H1 (cell line): Measurements from ENCODE around the gene FIS1. TPM values are rescaled to one million over a fixed set of nuclear protein-coding genes. Genes with fewer than 3 reads are reported as not detected.

Experiments
- CTCF ChIA-PET: fragments of 300-600 bp; sonication (Branson Sonifier 250); formaldehyde crosslinking; loops from one replicate; lab custom pipeline; 2021; ENCODE audit not compliant: partially characterized antibody; lab: Charles Lee
- POLR2A ChIA-PET: fragments of 300-600 bp; sonication (Branson Sonifier 250); formaldehyde crosslinking; loops from one replicate; lab custom pipeline; 2021; ENCODE audit warnings: inconsistent platforms; ENCODE audit not compliant: partially characterized antibody; lab: Charles Lee
- DNase-seq, 2 experiments: peaks; one replicate each; pipeline versions ENCODE4 v3.0.0 to v3.0.0-alpha.2; 2010 to 2022; ENCODE audit warnings: low spot score in 2 of 2, low read depth in 1 of 2, mixed read lengths in 1 of 2
- FAIRE-seq: peaks from 2 replicates; lab custom pipeline; 2011; peaks lifted over from hg19 to GRCh38; lab: Jason Lieb, UNC
- H2AFZ ChIP-seq: 2 replicates; pipeline ENCODE4 v1.8.1; 2012; ENCODE audit warnings: low read length, inconsistent platforms
- H2AK5ac ChIP-seq: 2 replicates; pipeline ENCODE4 v1.6.1; 2013; ENCODE audit warnings: low read depth, low read length
- H2BK120ac ChIP-seq: replicated peaks from 2 replicates; pipeline ENCODE3; 2013; ENCODE audit warnings: low read depth, low read length, inconsistent platforms
- H2BK12ac ChIP-seq: 2 replicates; pipeline ENCODE4 v1.6.1; 2013; ENCODE audit warnings: low read depth, low read length
- H2BK15ac ChIP-seq: 2 replicates; pipeline ENCODE4 v1.6.1; 2013; ENCODE audit warnings: low read length
- H2BK20ac ChIP-seq: 2 replicates; pipeline ENCODE4 v1.6.1; 2013; ENCODE audit warnings: low read length
- H2BK5ac ChIP-seq: 2 replicates; pipeline ENCODE4 v1.6.1; 2013; ENCODE audit warnings: low read depth, low read length
- H3K14ac ChIP-seq: 2 replicates; pipeline ENCODE4 v1.6.1; 2013; ENCODE audit warnings: inconsistent platforms; ENCODE audit not compliant: insufficient read length
- H3K18ac ChIP-seq: 2 replicates; pipeline ENCODE4 v1.6.1; 2013; ENCODE audit warnings: low read length; ENCODE audit errors: extremely low read depth
- H3K23ac ChIP-seq: 2 replicates; pipeline ENCODE4 v1.6.1; 2013; ENCODE audit warnings: inconsistent platforms; ENCODE audit not compliant: insufficient read length
- H3K23me2 ChIP-seq: 2 replicates; pipeline ENCODE4 v1.6.1; 2013; ENCODE audit warnings: low read depth, low read length
- H3K27ac ChIP-seq: 2 replicates; pipeline ENCODE4 v1.6.1; 2011; ENCODE audit warnings: low read depth, low read length, inconsistent platforms
- H3K27me3 ChIP-seq, 4 experiments: replicated peaks in 1 of 4; 1 replicate in 1 of 4; 2 replicates in 3 of 4; pipeline versions ENCODE4 v1.6.1 to v1.8.1; 2011 to 2013; ENCODE audit warnings: low read length in 3 of 4, mild to moderate bottlenecking in 3 of 4, inconsistent platforms in 2 of 4, mixed read lengths in 2 of 4, moderate library complexity in 1 of 4; ENCODE audit not compliant: control insufficient read depth in 3 of 4, insufficient read depth in 3 of 4; ENCODE audit errors: extremely low read depth in 1 of 4
- H3K36me3 ChIP-seq, 4 experiments: 2 replicates each; pipeline versions ENCODE4 v1.6.1 to v1.8.1; 2011 to 2013; ENCODE audit warnings: mild to moderate bottlenecking in 4 of 4, low read length in 3 of 4, moderate library complexity in 2 of 4, control low read depth in 1 of 4, inconsistent platforms in 1 of 4; ENCODE audit not compliant: insufficient read depth in 4 of 4, control insufficient read depth in 2 of 4
- H3K4ac ChIP-seq: replicated peaks from 2 replicates; pipeline ENCODE3; 2013; ENCODE audit warnings: low read length, low read depth, mixed read lengths, inconsistent platforms; ENCODE audit not compliant: insufficient read length
- H3K4me1 ChIP-seq, 4 experiments: replicated peaks in 1 of 4; 1 replicate in 1 of 4; 2 replicates in 3 of 4; pipeline versions ENCODE4 v1.6.1 to v1.8.1; 2011 to 2013; ENCODE audit warnings: low read length in 3 of 4, inconsistent platforms in 2 of 4, mixed read lengths in 1 of 4; ENCODE audit not compliant: insufficient read depth in 4 of 4, control insufficient read depth in 3 of 4
- H3K4me2 ChIP-seq, 2 experiments: 2 replicates each; pipeline versions ENCODE4 v1.6.1 to v1.8.1; 2011 to 2013; ENCODE audit warnings: low read depth in 2 of 2, low read length in 2 of 2, control low read depth in 1 of 2, inconsistent platforms in 1 of 2, mild to moderate bottlenecking in 1 of 2; ENCODE audit not compliant: insufficient read depth in 1 of 2
- H3K4me3 ChIP-seq, 4 experiments: fragments of 200-600, 300-600 bp in 1 of 4; sonication (generic), shearing (Covaris generic), sonication (Bioruptor Twin) in 1 of 4; 2 replicates each; pipeline versions ENCODE4 v1.5.1 to v1.8.1; 2011 to 2016; ENCODE audit warnings: low read length in 4 of 4, low read depth in 3 of 4, control low read depth in 2 of 4, inconsistent platforms in 2 of 4, mild to moderate bottlenecking in 2 of 4, mixed read lengths in 1 of 4, moderate library complexity in 1 of 4; ENCODE audit not compliant: insufficient read depth in 2 of 4; ENCODE audit errors: extremely low read depth in 1 of 4
- H3K56ac ChIP-seq: replicated peaks from 2 replicates; pipeline ENCODE3; 2013; ENCODE audit warnings: low read depth, mild to moderate bottlenecking, mixed read lengths, low read length, inconsistent platforms; ENCODE audit not compliant: insufficient read length
- H3K79me1 ChIP-seq: 2 replicates; pipeline ENCODE4 v1.6.1; 2013; ENCODE audit warnings: low read depth, low read length, control low read depth
- H3K79me2 ChIP-seq, 2 experiments: 2 replicates each; pipeline versions ENCODE4 v1.6.1 to v1.8.1; 2012 to 2013; ENCODE audit warnings: low read length in 2 of 2, mild to moderate bottlenecking in 2 of 2, inconsistent platforms in 1 of 2; ENCODE audit not compliant: insufficient read depth in 2 of 2, control insufficient read depth in 1 of 2
- H3K9ac ChIP-seq, 4 experiments: replicated peaks in 1 of 4; 1 replicate in 1 of 4; 2 replicates in 3 of 4; pipeline versions ENCODE4 v1.6.1 to v1.8.1; 2011 to 2013; ENCODE audit warnings: low read depth in 3 of 4, low read length in 3 of 4, control low read depth in 2 of 4, mild to moderate bottlenecking in 2 of 4, moderate library complexity in 2 of 4, inconsistent platforms in 1 of 4; ENCODE audit errors: extremely low read depth in 1 of 4
- H3K9me3 ChIP-seq, 2 experiments: 2 replicates each; pipeline versions ENCODE4 v1.6.1 to v1.8.1; 2012 to 2013; ENCODE audit warnings: mild to moderate bottlenecking in 2 of 2, moderate library complexity in 2 of 2, control low read depth in 1 of 2, inconsistent platforms in 1 of 2, low read depth in 1 of 2, low read length in 1 of 2, mixed read lengths in 1 of 2; ENCODE audit not compliant: insufficient read depth in 2 of 2
- H4K20me1 ChIP-seq, 2 experiments: replicated peaks in 1 of 2; 2 replicates each; pipeline versions ENCODE3 to v1.8.1; 2011 to 2013; ENCODE audit warnings: inconsistent platforms in 2 of 2, low read length in 2 of 2, mild to moderate bottlenecking in 1 of 2; ENCODE audit not compliant: insufficient read depth in 2 of 2, control insufficient read depth in 1 of 2
- H4K5ac ChIP-seq: 2 replicates; pipeline ENCODE4 v1.6.1; 2013; ENCODE audit warnings: low read length, low read depth, mixed read lengths, inconsistent platforms; ENCODE audit not compliant: insufficient read length
- H4K8ac ChIP-seq: 2 replicates; pipeline ENCODE4 v1.8.0; 2013; ENCODE audit warnings: mild to moderate bottlenecking, moderate library complexity, low read length, inconsistent platforms; ENCODE audit not compliant: insufficient read depth; ENCODE audit errors: extremely low read depth
- H4K91ac ChIP-seq: replicated peaks from 2 replicates; pipeline ENCODE3; 2013; ENCODE audit warnings: low read length, mixed read lengths, inconsistent platforms; ENCODE audit not compliant: insufficient read length
- BCL11A ChIP-seq, 2 experiments: IDR thresholded peaks; one replicate each; pipeline ENCODE4 v1.6.1; 2011; ENCODE audit warnings: low read depth in 2 of 2, low read length in 2 of 2, mild to moderate bottlenecking in 2 of 2
- JUND ChIP-seq: IDR thresholded peaks from 2 replicates; pipeline ENCODE4 v1.6.1; 2011; ENCODE audit warnings: mild to moderate bottlenecking, improper control_type of control experiment, low read length
- PHF8 ChIP-seq: fragments of 200-600 bp; sonication (generic); conservative IDR thresholded peaks from 2 replicates; pipeline ENCODE4 v1.7.1; 2012; ENCODE audit warnings: low read depth, mild to moderate bottlenecking, inconsistent platforms, low read length, moderate library complexity
- RFX5 ChIP-seq: IDR thresholded peaks from 2 replicates; pipeline ENCODE4 v1.6.1; 2011; ENCODE audit warnings: low read depth, low read length, improper control_type of control experiment, borderline replicate concordance
- SP1 ChIP-seq: IDR thresholded peaks from 2 replicates; pipeline ENCODE4 v1.6.1; 2011; ENCODE audit warnings: low read depth, low read length
- TAF7 ChIP-seq: optimal IDR thresholded peaks from 2 replicates; pipeline ENCODE3; 2011; ENCODE audit warnings: low read depth, mild to moderate bottlenecking, inconsistent platforms, low read length, moderate library complexity, borderline replicate concordance
- TCF12 ChIP-seq: IDR thresholded peaks from 2 replicates; pipeline ENCODE4 v1.6.1; 2011; ENCODE audit warnings: low read depth, mild to moderate bottlenecking, low read length
- WGBS, 2 experiments: shearing (Covaris generic) in 1 of 2; methylation state at CpG; one replicate each; pipeline versions ENCODE4 v1.1.6 to v1.1.7; 2013 to 2015; ENCODE audit warnings: low lambda C conversion rate in 2 of 2, mixed read lengths in 2 of 2, inconsistent platforms in 1 of 2, low coverage in 1 of 2, missing lambda C conversion rate in 1 of 2; ENCODE audit not compliant: insufficient replicate concordance in 2 of 2, insufficient coverage in 1 of 2, insufficient read length in 1 of 2; ENCODE audit errors: extremely low coverage in 1 of 2, missing lambda C conversion rate in 1 of 2; 5-methylcytosine and 5-hydroxymethylcytosine counted together
- polyA plus RNA-seq, 7 experiments: library from polyadenylated mRNA; depleted of rRNA in 3 of 7; stranded (reverse) in 5 of 7; unstranded in 2 of 7; fragments of >200 nt in 5 of 7; fragments of 200-250 nt in 2 of 7; gene quantifications; 1 replicate in 5 of 7; 2 replicates in 1 of 7; 4 replicates in 1 of 7; pipeline versions ENCODE4 v1.2.1 to v1.2.3, GENCODE V29; 2011 to 2013; ENCODE audit warnings: missing spikeins in 2 of 7, mixed read lengths in 2 of 7
- total RNA-seq: library from RNA; stranded (reverse); fragmentation: NEBNext Ultra II Directional; extraction: Animal tissue kit (Norgen Biotek cat#: 25700); gene quantifications from 2 replicates; pipeline ENCODE4 v1.2.1, GENCODE V29; 2021
- TF ChIP-seq, protein P1 (sequence below): IDR thresholded peaks from 2 replicates; pipeline ENCODE4 v1.6.1; 2012; ENCODE audit warnings: inconsistent platforms

FIS1 gene
- total and polyA plus RNA-seq, 2 of the 8 experiments (the other 6 are each of a cell fraction or from before 2014, with no cell fraction given) = 128 to 195 TPM

DNA sequence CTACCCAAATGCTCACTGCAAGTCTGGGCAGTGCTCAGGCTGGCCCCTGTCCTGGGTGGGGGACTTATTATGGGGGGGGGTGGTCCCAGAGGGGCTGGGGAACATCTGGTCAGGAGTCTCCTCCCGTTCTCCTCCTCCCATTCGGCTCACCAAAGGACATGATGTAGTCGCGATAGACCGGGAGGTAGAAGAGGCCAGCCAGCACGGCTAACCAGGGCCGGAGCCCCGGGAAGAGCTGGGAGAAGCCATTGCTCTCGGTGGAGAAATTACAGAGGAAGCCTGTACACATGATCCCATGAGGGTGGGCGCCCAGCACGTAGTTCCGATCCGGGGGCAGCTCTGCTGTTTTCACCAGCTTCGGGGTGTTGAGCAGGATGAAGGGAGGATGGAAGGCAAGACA lies 46.4 kb downstream of the FIS1 start:
- Histone ChIP-seq H3K14ac (no peak overlapping the region), H3K4me2 (no peak overlapping the region), H3K79me2 (no peaks in the 10 kb centered on the region), H2AK5ac (no peak overlapping the region), H2BK15ac (no peak overlapping the region), H3K79me1 (no peaks in the 10 kb centered on the region), H4K8ac (peak overlapping the region; percentile 89; the same call in 1 of the 2 replicates), H3K23ac (no peak overlapping the region), H3K27ac (no peak overlapping the region), H3K9me3 (no peaks in the 10 kb centered on the region), H3K27me3 (peaks cover 0 to 16% (median 9%) of the 10 kb centered on the region in 4 experiments; a peak in 5 of 7 replicates), H3K18ac (no peak overlapping the region), H4K20me1 (no peaks in the 10 kb centered on the region), H2AFZ (no peak overlapping the region), H3K4ac (no peak overlapping the region), H3K23me2 (peaks cover 8% of the 10 kb centered on the region; the same call in 1 of the 2 replicates), H2BK20ac (peak overlapping the region; percentile 48; the same call in 1 of the 2 replicates), H2BK120ac (no peak overlapping the region), H3K4me3 (no peak overlapping the region), H4K5ac (no peak overlapping the region), H3K56ac (no peak overlapping the region), H3K4me1 (peaks cover 5 to 20% (median 13%) of the 10 kb centered on the region in 4 experiments), H4K91ac (no peak overlapping the region), H2BK5ac (no peak overlapping the region), H3K36me3 (no peaks in the 10 kb centered on the region), H2BK12ac (no peak overlapping the region; the same call in 1 of the 2 replicates), H3K9ac (no peak overlapping the region)
- ChIA-PET POLR2A (interaction anchor here (1.8 to 2.0 kb wide), 2 partner anchors 9 to 109 kb away, joined by 5 to 7 read pairs; no protein-coding TSS in a partner anchor), CTCF (interaction anchor here (0.9 to 12.3 kb wide), 4 partner anchors 22 to 113 kb away, joined by 3 to 168 read pairs (median 4); partner anchors contain the start of gene TRIM56)
- WGBS, 2 experiments = 87% methylated on average over 11 of the region's 14 CpGs; no CpG with 5 or more reads in 1 of the 2 experiments
- FAIRE-seq (no peak), DNase-seq (no peak)
- TF ChIP-seq BCL11A (IDR thresholded peaks at IDR 0.05; ENCODE audit: low read depth in 2 of 2, low read length in 2 of 2) (no peak), RFX5 (no peak), JUND (no peak), PHF8 (no peak), TAF7 (no peak), TCF12 (no peak), SP1 (no peak)
- TF ChIP-seq, protein P1, sequence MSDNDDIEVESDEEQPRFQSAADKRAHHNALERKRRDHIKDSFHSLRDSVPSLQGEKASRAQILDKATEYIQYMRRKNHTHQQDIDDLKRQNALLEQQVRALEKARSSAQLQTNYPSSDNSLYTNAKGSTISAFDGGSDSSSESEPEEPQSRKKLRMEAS = no peak
